HCT116 (cell line): ENCODE data around the gene TRIM14. TPM values are rescaled to one million over a fixed set of nuclear protein-coding genes. Genes with fewer than 3 reads are reported as not detected.

Source experiments
- ATAC-seq: fragments of 200-7000 bp; cut with Tn5 transposase; 2 replicates; pipeline ENCODE4 v1.9.1; 2020; ENCODE audit warnings: mild to moderate bottlenecking, moderate library complexity
- BruUV-seq: library from RNA; stranded (reverse); fragments of 400-500 nt; replicated peaks from 2 replicates; lab custom pipeline; 2021; lab: Mats Ljungman, UMichigan
- CTCF ChIA-PET: fragments of 300-600 bp; sonication (Branson Sonifier 250); formaldehyde crosslinking; loops from one replicate; lab custom pipeline; 2021; ENCODE audit warnings: antibody characterized with exemption; lab: Charles Lee
- POLR2A ChIA-PET: fragments of 300-600, 350-600 bp; sonication (Branson Sonifier 250); formaldehyde crosslinking; loops from one replicate; lab custom pipeline; 2021; ENCODE audit warnings: antibody characterized with exemption; lab: Charles Lee
- RAD21 ChIA-PET, 2 experiments: fragments of 300-600 bp; sonication (Branson Sonifier 250); formaldehyde crosslinking; loops; one replicate each; lab custom pipeline; 2023; ENCODE audit warnings: low total read pairs in 2 of 2; ENCODE audit not compliant: uncharacterized antibody in 2 of 2, unreplicated experiment in 2 of 2, low non-redundant PET in 1 of 2; lab: Charles Lee
- DNase-seq: peaks from one replicate; pipeline ENCODE4 v3.0.0-alpha.2; 2010; ENCODE audit warnings: low read depth, low spot score
- H2AFZ ChIP-seq: fragments of 200-600 bp; shearing (Covaris generic), sonication (generic); 2 replicates; pipeline ENCODE4 v1.6.1; 2017; ENCODE audit warnings: low read depth, mixed run types, mixed read lengths, antibody characterized with exemption, low read length; ENCODE audit not compliant: poor library complexity, severe bottlenecking
- H3K27ac ChIP-seq: 2 replicates; pipeline ENCODE4 v1.5.1; 2012; ENCODE audit warnings: low read depth, low read length
- H3K27me3 ChIP-seq: fragments of 200-600 bp; sonication (generic); 2 replicates; pipeline ENCODE4 v1.6.1; 2016; ENCODE audit warnings: mixed run types, low read length, mixed read lengths; ENCODE audit not compliant: insufficient read depth
- H3K36me3 ChIP-seq, 2 experiments: fragments of 200-500 bp in 1 of 2; fragments of 200-600 bp in 1 of 2; sonication (Bioruptor generic) in 1 of 2; sonication (generic) in 1 of 2; 2 replicates each; pipeline versions ENCODE4 v1.5.1 to v1.6.1; 2014 to 2016; ENCODE audit warnings: low read length in 2 of 2, inconsistent platforms in 1 of 2, mixed read lengths in 1 of 2, mixed run types in 1 of 2; ENCODE audit not compliant: insufficient read depth in 2 of 2, control insufficient read depth in 1 of 2
- H3K4me1 ChIP-seq, 2 experiments: fragments of 200-600 bp in 1 of 2; sonication (generic) in 1 of 2; 2 replicates each; pipeline versions ENCODE4 v1.5.1 to v1.6.1; 2012 to 2017; ENCODE audit warnings: low read length in 2 of 2, inconsistent platforms in 1 of 2, mild to moderate bottlenecking in 1 of 2, mixed read lengths in 1 of 2, mixed run types in 1 of 2, moderate library complexity in 1 of 2; ENCODE audit not compliant: insufficient read depth in 2 of 2, control insufficient read depth in 1 of 2
- H3K4me2 ChIP-seq: fragments of 200-600 bp; sonication (generic); 2 replicates; pipeline ENCODE4 v1.6.1; 2017; ENCODE audit warnings: mixed run types, low read length, mixed read lengths
- H3K4me3 ChIP-seq, 2 experiments: fragments of 200-600 bp in 1 of 2; sonication (generic) in 1 of 2; replicated peaks in 1 of 2; 2 replicates each; pipeline ENCODE4 v1.5.1; 2011 to 2016; ENCODE audit warnings: low read length in 2 of 2, control low read depth in 1 of 2, low read depth in 1 of 2, mild to moderate bottlenecking in 1 of 2, mixed read lengths in 1 of 2, mixed run types in 1 of 2
- H3K79me2 ChIP-seq: fragments of 200-600 bp; sonication (generic); 2 replicates; pipeline ENCODE4 v1.6.1; 2017; ENCODE audit warnings: mild to moderate bottlenecking, mixed run types, low read length, moderate library complexity, mixed read lengths; ENCODE audit not compliant: insufficient read depth
- H3K9ac ChIP-seq: fragments of 200-600 bp; sonication (generic); 2 replicates; pipeline ENCODE4 v1.6.1; 2016; ENCODE audit warnings: low read length, mixed read lengths
- H3K9me2 ChIP-seq: fragments of 200-600 bp; sonication (generic), shearing (Covaris generic); 2 replicates; pipeline ENCODE4 v1.6.1; 2017; ENCODE audit warnings: mixed run types, mild to moderate bottlenecking, moderate library complexity; ENCODE audit not compliant: insufficient read depth
- H3K9me3 ChIP-seq, 2 experiments: fragments of 200-500 bp in 1 of 2; fragments of 200-600 bp in 1 of 2; sonication (Bioruptor generic) in 1 of 2; sonication (generic) in 1 of 2; 2 replicates each; pipeline ENCODE4 v1.6.1; 2014 to 2017; ENCODE audit warnings: low read length in 2 of 2, mixed read lengths in 2 of 2, inconsistent platforms in 1 of 2, low read depth in 1 of 2, mild to moderate bottlenecking in 1 of 2, mixed run types in 1 of 2, moderate library complexity in 1 of 2; ENCODE audit not compliant: control insufficient read depth in 1 of 2, insufficient read depth in 1 of 2
- H4K20me1 ChIP-seq: fragments of 200-600 bp; sonication (generic), shearing (Covaris generic); 2 replicates; pipeline ENCODE4 v1.6.1; 2017; ENCODE audit warnings: mixed run types, mild to moderate bottlenecking, moderate library complexity; ENCODE audit not compliant: insufficient read depth
- CBX3 ChIP-seq: IDR thresholded peaks from 2 replicates; pipeline ENCODE4 v1.6.1; 2012; ENCODE audit warnings: low read depth
- CEBPB ChIP-seq: IDR thresholded peaks from 2 replicates; pipeline ENCODE4 v1.6.1; 2012; ENCODE audit warnings: low read depth
- EGR1 ChIP-seq: IDR thresholded peaks from 2 replicates; pipeline ENCODE4 v1.6.1; 2012; ENCODE audit warnings: low read depth
- ELF1 ChIP-seq: IDR thresholded peaks from 2 replicates; pipeline ENCODE4 v1.6.1; 2012; ENCODE audit warnings: low read depth, borderline replicate concordance
- FOSL1 ChIP-seq: IDR thresholded peaks from 2 replicates; pipeline ENCODE4 v1.6.1; 2012; ENCODE audit warnings: low read depth
- SRF ChIP-seq: IDR thresholded peaks from 2 replicates; pipeline ENCODE4 v1.6.1; 2012; ENCODE audit warnings: low read depth
- TCF7L2 ChIP-seq: IDR thresholded peaks from 2 replicates; pipeline ENCODE4 v1.7.0; 2011; ENCODE audit warnings: borderline replicate concordance, inconsistent platforms; ENCODE audit not compliant: insufficient read depth, insufficient read length; ENCODE audit errors: extremely low read depth
- YY1 ChIP-seq: IDR thresholded peaks from 2 replicates; pipeline ENCODE4 v1.6.1; 2011; ENCODE audit warnings: low read length, low read depth, moderate library complexity, mild to moderate bottlenecking; ENCODE audit not compliant: insufficient replicate concordance; ENCODE audit errors: extremely low read depth
- ZNF274 ChIP-seq: fragments of 200-500 bp; sonication (Bioruptor generic); IDR thresholded peaks from 2 replicates; pipeline ENCODE4 v1.6.1; 2014; ENCODE audit warnings: mild to moderate bottlenecking, low read depth, low read length, inconsistent platforms
- intact Hi-C: fragments of 100-400 bp; cut with micrococcal nuclease; formaldehyde crosslinking; loops from 2 replicates; pipeline ENCODE4 v1.10.0; 2022
- total RNA-seq: library from RNA; stranded (reverse); gene quantifications from one replicate; pipeline ENCODE4 v1.2.1, GENCODE V29; 2021; ENCODE audit not compliant: unreplicated experiment
- TF ChIP-seq, protein P1 (sequence below): IDR thresholded peaks from 2 replicates; pipeline ENCODE4 v1.6.1; 2011; ENCODE audit warnings: mild to moderate bottlenecking, low read length, moderate library complexity; ENCODE audit not compliant: insufficient replicate concordance; ENCODE audit errors: extremely low read depth
- TF ChIP-seq, protein P2 (sequence below), 3 experiments: fragments of 200-600 bp in 1 of 3; sonication (generic) in 1 of 3; IDR thresholded peaks in 2 of 3; conservative IDR thresholded peaks in 1 of 3; 2 replicates each; pipeline ENCODE4 v1.5.1; 2012 to 2017; ENCODE audit warnings: low read depth in 2 of 3, low read length in 2 of 3, antibody characterized with exemption in 1 of 3, borderline replicate concordance in 1 of 3, control low read depth in 1 of 3, mild to moderate bottlenecking in 1 of 3, mixed read lengths in 1 of 3, mixed run types in 1 of 3, moderate library complexity in 1 of 3; ENCODE audit not compliant: insufficient read depth in 1 of 3

TRIM14 gene
- total RNA-seq, 1 experiment from 2014 or later, result 24.4 TPM

DNA sequence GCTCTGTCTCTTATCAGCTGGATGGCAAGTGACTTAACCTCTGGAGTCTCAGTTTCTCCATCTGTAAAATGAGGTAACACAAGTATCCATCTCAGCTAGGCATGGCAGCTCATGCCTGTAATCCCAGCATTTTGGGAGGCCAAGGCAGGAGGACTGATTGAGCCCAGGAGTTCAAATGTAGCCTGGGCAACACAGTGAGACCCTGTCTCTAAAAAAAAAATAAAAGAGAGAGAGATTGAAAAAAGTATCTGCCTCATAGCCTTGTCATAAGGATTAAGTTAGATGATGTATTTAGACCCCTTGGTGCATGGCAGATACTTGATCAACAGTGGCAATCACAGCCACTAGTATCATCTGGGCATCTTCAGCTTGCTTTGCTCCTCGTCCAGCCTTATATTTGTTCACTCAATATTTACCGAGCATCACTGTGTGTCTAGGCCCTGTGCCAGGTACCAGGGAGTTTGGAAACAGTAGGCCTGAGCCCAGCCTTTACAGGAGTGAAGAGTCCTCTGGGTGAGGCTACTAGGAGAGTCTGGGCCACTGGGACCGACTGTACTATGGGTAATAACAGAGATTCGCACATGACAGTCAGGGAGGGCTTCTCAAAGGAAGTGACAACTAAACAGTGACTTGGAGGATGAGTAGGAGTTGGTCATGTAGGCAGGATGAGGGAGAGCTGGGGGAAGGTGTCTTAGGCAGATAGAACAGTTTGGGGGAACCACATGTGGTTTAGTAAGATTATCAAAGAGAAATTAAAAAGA, 39.2 kb upstream of the TRIM14 start:
- Histone ChIP-seq H3K9me3 (no peaks in the 10 kb centered on the region), H2AFZ (no peak overlapping the region), H4K20me1 (no peaks in the 10 kb centered on the region), H3K79me2 (no peaks in the 10 kb centered on the region), H3K9me2 (no peaks in the 10 kb centered on the region), H3K9ac (no peak overlapping the region), H3K27me3 (no peaks in the 10 kb centered on the region), H3K4me2 (no peak overlapping the region)
- ChIA-PET CTCF (no interaction called here), RAD21 (no interaction called here)
- no peak for ATAC-seq
- TF ChIP-seq EGR1, result no peak
- no peak for TF ChIP-seq CEBPB
- no peak for TF ChIP-seq ELF1
- TF ChIP-seq, all 23 proteins: peak for 0
- intact Hi-C loops, result no loop called here
- H3K4me3 ChIP-seq, result no peak overlapping the region
- H3K36me3 ChIP-seq, result no peaks in the 10 kb centered on the region
- no peaks in the 10 kb centered on the region; a peak in 1 of 4 replicates for H3K4me1 ChIP-seq
- no peak for DNase-seq
- BruUV-seq, result no TSS peak
- POLR2A ChIA-PET, result no interaction called here
- no peak overlapping the region for H3K27ac ChIP-seq

DNA sequence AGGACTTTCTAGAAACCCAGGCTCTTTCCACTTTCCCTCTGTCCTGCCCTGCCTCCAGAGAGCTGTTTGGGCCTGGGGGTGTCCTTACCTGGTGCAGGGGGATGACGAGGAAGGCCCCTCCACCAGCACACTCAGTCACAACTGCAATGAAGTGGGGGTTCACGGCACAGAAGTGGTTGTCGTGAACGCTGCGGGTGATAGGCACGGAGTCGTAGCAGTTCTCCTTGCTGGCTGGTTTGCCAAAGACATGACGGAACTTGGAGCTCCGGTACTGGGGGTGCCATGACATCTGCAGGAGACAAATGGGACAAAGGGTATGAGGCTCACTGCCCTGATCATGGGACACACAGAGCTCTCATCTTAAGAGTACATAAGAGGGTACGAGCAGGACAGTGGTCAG, 38.4 kb upstream of the TRIM14 start:
- no peaks in the 10 kb centered on the region for H4K20me1 ChIP-seq
- H3K4me3 ChIP-seq, result no peak overlapping the region
- no peaks in the 10 kb centered on the region for H3K9me3 ChIP-seq
- intact Hi-C loops, result no loop called here
- no peaks in the 10 kb centered on the region for H3K4me1 ChIP-seq
- ChIA-PET RAD21 (no interaction called here), POLR2A (no interaction called here), CTCF (no interaction called here)
- H2AFZ ChIP-seq, result no peak overlapping the region
- ATAC-seq, result no peak
- H3K27me3 ChIP-seq, result no peaks in the 10 kb centered on the region
- no peak overlapping the region for H3K4me2 ChIP-seq
- DNase-seq, result no peak
- H3K9ac ChIP-seq, result no peak overlapping the region
- no peaks in the 10 kb centered on the region for H3K79me2 ChIP-seq
- H3K9me2 ChIP-seq, result no peaks in the 10 kb centered on the region
- no TSS peak for BruUV-seq
- H3K27ac ChIP-seq, result no peak overlapping the region
- no peaks in the 10 kb centered on the region for H3K36me3 ChIP-seq
- TF ChIP-seq SRF, result no peak
- TF ChIP-seq YY1, result no peak
- TF ChIP-seq ELF1, result no peak
- no peak for TF ChIP-seq TCF7L2
- no peak for TF ChIP-seq CBX3
- no peak for TF ChIP-seq ZNF274
- TF ChIP-seq FOSL1, result no peak
- TF ChIP-seq, protein P1, sequence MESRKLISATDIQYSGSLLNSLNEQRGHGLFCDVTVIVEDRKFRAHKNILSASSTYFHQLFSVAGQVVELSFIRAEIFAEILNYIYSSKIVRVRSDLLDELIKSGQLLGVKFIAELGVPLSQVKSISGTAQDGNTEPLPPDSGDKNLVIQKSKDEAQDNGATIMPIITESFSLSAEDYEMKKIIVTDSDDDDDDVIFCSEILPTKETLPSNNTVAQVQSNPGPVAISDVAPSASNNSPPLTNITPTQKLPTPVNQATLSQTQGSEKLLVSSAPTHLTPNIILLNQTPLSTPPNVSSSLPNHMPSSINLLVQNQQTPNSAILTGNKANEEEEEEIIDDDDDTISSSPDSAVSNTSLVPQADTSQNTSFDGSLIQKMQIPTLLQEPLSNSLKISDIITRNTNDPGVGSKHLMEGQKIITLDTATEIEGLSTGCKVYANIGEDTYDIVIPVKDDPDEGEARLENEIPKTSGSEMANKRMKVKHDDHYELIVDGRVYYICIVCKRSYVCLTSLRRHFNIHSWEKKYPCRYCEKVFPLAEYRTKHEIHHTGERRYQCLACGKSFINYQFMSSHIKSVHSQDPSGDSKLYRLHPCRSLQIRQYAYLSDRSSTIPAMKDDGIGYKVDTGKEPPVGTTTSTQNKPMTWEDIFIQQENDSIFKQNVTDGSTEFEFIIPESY, result no peak
- TF ChIP-seq, protein P2, sequence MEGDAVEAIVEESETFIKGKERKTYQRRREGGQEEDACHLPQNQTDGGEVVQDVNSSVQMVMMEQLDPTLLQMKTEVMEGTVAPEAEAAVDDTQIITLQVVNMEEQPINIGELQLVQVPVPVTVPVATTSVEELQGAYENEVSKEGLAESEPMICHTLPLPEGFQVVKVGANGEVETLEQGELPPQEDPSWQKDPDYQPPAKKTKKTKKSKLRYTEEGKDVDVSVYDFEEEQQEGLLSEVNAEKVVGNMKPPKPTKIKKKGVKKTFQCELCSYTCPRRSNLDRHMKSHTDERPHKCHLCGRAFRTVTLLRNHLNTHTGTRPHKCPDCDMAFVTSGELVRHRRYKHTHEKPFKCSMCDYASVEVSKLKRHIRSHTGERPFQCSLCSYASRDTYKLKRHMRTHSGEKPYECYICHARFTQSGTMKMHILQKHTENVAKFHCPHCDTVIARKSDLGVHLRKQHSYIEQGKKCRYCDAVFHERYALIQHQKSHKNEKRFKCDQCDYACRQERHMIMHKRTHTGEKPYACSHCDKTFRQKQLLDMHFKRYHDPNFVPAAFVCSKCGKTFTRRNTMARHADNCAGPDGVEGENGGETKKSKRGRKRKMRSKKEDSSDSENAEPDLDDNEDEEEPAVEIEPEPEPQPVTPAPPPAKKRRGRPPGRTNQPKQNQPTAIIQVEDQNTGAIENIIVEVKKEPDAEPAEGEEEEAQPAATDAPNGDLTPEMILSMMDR (IDR thresholded peaks at IDR 0.05 in 2 of 3, conservative IDR thresholded peaks at IDR 0.05 in 1 of 3; ENCODE audit: borderline replicate concordance in 1 of 3, insufficient read depth in 1 of 3, low read depth in 2 of 3, low read length in 2 of 3), result no peak
